HG03558 (cell line): ENCODE data around the gene ARAF.
"Not testable (repeated sequence)": the region's sequence is repeated elsewhere in the genome, so short reads cannot be mapped to it uniquely, and the experiment has no call there.

Experiments used
- ATAC-seq: cut with Tn5 transposase; IDR thresholded peaks from one replicate; pipeline ENCODE4 v1.9.1; 2021; ENCODE audit warnings: moderate number of reproducible peaks; ENCODE audit not compliant: unreplicated experiment; ENCODE audit errors: extremely low read depth

Gene ARAF

DNA sequence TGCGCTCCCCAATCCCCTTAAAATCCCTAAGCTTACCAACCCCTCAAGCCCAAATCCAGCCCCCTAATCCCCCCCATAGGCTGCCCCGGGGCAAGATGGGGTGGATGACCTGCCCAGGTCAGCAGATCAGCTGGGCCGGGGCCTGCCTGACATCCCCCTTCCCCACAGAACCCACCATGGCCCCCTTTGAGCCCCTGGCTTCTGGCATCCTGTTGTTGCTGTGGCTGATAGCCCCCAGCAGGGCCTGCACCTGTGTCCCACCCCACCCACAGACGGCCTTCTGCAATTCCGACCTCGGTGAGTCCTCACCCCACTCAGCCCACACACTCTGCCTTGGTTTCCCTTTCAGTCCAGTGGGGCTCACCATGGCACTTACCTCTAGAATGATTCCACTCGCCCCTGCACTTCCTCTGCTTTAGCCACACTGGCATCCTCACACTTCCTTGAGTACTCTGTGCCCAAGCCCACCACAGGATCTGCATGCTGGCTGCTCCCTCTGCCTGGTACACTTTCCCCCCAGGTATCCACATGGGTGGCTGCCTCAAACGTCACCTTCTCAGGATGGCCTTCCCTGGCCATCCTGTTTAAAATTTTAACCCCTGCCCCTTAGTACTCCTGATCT lies 22.3 kb downstream of the ARAF start:
- ATAC-seq = no peak

DNA sequence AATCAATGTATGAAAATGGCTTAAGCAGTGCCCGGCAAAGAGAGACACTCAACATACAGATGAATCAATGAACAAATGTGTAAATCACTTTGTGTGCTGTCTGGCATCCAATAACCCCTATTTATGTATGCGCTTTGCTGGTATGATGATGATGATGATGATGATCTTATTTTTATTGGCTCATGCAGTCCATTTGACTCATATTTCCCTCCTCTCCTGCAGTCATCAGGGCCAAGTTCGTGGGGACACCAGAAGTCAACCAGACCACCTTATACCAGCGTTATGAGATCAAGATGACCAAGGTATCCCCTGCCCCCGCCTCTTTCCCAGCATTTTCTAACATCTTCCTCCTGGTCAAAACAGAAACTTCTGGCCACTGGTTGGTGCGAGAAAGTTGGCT lies 23.7 kb downstream of the ARAF start:
- no peak for ATAC-seq

DNA sequence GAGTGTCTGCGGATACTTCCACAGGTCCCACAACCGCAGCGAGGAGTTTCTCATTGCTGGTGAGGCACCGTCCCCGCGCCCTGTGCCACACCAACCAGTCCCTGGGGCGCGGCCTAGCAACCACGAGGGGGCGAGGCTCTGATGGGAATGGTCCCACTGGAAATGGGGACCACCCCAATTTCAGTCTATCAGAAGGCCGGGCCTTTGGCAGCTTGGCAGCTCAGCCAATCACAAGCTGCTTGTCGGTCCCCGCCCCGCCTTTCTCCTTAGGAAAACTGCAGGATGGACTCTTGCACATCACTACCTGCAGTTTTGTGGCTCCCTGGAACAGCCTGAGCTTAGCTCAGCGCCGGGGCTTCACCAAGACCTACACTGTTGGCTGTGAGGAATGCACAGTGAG lies 24.3 kb downstream of the ARAF start:
- ATAC-seq = no peak

DNA sequence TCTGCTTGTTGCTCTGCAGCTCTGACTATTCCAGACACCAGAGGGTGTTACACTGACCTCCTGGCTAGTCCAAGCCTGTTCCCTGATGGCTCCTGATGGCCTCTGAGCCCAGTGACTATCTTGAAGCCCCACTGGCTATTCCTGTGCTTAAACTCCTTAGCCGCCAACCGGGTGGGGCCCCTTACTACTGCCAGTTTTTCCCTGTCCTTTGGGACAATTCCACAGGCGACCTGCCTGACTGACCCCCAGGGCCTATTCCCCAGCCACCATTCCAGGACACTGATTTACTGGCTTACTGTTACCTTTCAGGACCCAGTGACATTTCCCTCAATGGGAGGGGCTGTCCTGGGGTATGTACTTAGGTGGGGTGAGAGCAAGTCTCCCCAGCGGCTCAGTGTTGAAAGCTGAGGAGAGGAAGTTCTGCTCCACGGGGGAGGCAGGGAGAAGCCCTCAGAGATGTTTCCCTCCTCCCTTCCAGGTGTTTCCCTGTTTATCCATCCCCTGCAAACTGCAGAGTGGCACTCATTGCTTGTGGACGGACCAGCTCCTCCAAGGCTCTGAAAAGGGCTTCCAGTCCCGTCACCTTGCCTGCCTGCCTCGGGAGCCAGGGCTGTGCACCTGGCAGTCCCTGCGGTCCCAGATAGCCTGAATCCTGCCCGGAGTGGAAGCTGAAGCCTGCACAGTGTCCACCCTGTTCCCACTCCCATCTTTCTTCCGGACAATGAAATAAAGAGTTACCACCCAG lies 25.2 kb downstream of the ARAF start:
- no peak for ATAC-seq

DNA sequence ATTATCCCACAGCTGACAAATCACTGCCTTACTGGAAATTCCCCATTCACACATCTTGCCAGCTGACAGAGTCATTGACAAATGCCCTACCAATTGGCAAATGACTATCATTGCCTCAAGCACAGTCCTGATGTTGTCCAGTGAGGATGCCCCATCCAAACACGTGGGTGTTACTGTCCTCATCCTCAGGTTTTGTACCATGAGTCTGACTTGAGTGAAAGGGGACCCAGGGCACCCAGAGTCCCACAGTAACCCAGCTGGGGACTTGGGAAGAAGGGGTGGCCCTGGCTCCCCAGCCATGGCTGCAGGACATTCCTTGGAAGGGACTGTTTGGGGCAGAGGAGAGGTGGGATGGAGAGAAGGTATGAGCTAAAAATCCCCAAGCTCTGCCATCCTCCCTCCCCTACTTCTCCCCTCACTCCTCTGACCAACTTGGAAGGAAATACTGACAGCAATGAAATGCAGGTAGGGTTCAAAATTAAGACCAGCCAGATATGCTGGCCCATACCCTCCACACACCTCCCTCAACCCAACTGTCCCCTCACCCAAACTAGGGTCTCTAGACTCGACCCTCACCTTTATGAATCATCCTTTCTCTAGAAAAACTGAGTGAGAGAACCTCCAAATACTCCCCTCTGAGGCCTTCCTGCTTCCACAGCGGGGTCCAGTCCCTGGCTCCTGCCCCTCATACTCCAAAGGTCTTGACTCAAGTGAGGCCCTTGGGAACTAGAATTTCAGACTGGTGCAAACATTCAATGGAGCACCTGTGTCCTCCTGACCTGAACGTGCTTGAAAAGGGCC lies 26.3 kb downstream of the ARAF start:
- ATAC-seq = no peak

DNA sequence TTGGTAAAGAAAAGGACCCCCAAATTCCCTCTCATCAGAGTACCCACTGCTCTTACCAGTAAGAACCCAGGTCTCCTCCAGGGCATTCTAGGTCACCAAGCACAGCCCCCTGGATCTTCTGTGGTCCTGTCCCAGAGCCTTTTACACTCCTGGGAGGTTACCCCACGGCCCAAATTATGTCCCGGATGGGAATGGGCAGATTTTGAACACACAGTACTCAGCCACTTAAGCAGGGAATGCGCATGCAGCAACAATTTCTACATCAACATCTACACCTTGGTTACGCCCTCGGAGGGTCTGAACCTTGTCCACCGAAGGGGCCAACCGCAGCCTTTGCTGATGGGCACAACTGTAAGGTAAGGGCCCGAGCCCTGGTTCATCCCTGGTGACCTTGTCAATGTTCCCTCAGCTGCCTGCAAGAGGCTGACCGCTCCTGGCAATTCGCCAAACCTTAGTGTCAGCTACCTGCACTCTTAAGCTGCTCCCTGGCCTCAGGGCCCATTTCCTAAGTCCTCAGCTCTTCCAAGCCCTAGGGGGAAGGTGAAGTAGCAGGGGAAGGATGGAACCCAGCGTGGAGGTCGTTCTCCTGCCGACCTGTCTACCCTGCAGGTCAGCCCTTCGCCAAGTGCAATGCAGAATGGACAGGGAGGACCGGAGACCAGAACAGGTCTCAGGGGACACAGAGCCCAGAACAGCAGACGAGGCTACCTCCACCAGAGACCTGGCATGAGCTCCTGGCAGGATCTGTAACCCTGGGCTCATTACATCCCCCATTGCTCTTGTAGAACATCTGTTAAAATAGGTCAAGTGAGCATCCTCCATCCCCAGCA lies 27.1 kb downstream of the ARAF start:
- ATAC-seq = no peak

DNA sequence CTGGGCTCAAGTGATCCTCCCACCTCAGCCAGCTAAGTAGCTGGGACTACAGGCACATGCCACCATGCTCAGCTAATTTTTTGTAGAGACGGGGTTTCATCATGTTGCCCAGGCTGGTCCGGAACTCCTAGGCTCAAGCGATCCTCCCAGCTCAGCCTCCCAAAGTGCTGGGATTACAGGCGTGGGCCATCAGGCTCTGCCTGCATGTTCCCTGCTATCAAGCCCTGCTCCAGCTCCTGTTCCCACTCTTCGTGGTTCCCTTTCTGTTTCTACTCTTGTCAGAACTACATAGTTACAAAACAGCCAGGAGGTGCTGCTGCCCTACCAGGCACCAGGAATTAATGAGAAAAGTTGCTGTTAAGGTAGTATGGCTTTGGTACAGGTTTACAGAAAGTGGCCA lies 30.0 kb downstream of the ARAF start:
- ATAC-seq = no peak

DNA sequence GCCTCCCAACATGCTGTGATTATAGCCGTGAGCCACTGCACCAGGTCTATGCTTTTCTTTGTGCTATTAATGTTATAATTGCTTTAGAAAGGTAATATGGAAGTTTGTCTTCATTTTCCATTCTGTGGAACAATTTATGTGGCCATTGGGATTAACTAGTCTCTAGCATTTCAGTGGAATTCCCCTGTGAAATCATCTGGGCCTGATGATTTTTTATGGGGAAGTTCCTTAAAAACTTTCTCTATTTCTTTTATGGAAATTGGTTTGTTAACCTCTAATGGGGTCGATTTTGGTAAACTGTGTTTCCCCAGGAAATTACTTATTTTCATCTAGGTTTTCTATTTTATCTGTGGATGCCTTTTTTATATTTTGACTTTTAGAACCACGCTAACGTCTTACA lies 32.5 kb downstream of the ARAF start:
- no peak for ATAC-seq

DNA sequence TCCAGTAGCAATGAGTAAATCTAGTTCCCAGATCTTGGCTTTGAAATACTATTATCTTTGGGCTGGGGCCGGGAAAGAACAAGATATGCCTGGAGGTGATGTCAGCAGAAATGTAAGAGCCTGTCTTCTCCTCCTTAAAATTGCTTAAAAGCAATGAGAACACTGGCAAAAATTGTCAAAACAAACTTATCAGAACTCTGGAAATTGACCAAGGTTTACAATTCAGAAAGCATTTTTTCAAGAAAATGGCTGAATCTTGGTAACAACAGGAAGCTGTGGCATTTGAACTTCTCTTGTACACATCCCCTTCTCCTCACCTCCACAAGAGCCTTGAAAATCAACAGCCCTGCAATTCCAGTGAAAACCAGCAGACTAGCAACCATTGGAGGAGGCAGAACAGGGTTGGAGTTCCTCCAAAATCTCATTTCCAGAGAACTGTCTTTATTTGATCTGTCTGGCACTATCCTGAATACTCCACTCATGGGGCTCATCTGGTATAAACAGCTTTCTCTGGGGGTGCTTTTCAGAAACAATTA lies 34.8 kb downstream of the ARAF start:
- ATAC-seq = no peak

DNA sequence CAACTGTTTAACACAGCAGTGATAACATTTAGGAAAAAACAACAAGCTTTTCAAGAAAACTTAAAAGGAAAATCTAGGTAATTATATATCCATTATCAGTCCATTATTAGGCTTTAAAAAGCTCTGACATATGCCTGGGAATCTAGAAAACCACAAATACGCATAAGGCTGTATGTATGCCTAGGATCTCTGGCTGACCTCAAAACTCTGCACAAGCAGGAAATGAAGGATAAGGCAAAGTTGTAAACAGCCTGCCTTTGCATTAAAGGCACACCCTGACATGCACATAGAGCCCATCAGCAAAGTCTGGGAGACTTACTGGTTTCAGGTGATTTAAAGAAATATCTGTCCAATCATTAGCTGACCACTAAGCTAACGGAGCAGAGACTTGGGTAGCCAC lies 35.3 kb downstream of the ARAF start:
- no peak for ATAC-seq

DNA sequence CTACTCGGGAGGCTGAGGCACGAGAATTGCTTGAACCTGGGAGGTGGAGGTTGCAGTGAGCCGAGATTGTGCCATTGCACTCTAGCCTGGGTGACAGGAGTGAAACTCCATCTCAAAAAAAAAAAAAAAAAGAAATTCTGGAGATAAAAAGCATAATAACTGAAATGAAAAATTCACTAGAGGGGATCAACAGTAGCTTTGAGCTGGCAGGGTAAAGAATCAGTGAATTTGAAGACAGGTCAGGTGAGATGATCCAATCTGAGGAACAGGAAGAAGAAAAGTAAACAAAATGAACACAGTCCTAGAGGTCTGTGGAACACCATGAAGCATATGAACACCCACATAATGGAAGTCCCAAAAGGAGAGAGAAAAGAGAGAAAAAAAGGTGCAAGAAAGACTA lies 36.2 kb downstream of the ARAF start:
- no peak for ATAC-seq

DNA sequence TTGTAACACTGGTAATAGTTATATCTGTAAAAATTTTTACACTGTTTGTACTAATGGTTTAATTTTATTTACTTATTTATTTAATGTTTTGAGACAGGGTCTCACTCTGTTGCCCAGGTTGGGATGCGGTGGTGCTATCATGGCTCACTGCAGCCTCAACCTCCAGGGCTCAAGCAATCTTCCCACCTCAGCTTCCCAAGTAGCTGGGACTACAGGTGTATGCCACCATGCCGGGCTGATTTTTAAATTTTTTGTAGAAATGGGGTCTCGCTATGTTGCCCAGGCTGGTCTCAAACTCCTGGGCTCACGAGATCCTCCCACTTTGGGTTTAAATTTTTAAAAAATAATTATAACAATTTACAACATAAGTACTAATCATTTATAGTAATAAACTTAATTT lies 42.1 kb downstream of the ARAF start:
- ATAC-seq = not testable (repeated sequence)

DNA sequence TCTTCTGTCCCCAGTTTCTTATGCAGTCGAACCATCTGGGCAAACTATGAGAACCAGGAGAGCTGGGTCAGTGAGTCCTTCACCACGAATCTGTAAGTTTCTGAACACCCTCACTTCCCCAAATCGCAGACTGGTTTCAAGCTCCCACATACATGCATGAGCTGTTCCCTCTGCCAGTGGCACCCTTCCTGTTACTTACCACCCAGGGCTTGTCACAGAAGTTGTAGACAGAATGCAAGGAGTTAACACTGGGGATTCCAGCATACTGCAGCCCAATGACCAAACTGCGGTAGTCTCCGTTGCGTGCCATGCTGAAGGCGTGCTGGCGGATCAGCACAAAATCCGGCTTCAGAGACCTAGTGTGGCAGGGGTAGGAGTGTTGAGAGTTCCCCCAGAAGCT lies 44.0 kb downstream of the ARAF start:
- ATAC-seq = no peak

DNA sequence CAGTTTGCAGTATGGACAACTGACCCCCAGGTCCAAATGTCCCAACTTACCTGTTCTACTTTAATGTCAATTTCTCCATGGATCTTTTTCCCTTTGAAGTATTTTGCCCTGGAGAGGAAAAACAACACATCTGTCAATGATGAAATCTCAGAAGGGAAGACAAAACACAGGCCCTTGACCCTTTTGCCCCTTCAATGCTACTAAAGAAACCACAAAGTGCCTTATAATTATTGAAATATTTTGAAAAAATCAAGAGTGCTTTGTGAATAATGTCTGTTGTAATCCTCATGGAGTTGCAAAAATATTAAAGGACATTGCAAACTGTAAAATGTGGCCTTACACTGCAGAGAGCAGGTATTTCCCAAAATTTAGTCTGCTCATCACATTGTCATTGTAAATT lies 46.1 kb downstream of the ARAF start:
- no peak for ATAC-seq

DNA sequence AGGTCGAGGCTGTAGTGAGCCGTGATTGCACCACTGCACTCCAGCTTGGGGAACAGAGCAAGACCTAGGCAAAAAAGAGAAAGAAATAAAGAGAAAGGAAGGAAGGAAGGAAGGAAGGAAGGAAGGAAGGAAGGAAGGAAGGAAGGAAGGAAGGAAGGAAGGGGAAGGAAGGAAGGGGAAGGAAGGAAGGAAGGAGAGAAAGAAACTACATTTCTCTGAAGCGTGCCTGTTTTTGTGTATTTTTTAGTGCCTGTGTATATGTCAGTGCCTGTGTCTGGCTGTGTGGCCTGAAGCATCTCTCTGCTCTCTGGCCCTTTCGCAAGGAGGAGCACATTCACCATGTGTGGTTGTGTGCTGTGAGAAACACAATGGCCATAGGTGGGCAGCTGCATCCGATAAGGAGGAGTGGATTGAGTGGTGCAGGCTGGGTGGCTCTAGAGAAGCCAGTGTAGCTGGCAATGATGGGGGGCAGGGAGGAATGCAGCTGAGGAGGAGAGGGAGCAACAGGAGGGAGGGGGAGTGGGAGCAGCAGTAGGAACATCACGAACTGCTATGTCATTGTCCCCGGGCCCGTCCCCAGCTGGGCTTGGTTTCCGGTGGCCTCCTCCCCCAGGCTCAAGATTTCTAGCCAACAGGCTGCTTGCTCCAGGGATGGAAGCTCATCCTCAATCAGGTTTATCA lies 47.3 kb downstream of the ARAF start:
- no peak for ATAC-seq

DNA sequence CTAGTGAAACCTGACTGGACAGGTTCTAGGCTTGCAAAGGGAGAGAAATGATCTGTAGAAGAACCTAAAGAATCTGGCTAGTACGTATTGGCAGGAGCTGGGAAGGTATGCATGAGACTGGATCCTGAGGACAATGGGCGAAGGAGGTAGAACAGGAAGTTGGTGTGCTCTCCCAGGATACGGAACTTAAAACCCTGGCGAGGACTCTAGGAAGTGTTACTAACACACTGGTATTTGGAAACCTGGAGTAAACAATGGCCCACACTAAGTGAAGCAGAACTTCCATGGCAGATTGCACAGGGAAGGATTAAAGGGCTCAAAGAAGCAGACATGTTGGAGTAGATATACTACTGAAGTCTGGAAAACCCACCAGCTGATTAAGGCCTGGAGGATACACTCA lies 49.5 kb downstream of the ARAF start:
- ATAC-seq = no peak

DNA sequence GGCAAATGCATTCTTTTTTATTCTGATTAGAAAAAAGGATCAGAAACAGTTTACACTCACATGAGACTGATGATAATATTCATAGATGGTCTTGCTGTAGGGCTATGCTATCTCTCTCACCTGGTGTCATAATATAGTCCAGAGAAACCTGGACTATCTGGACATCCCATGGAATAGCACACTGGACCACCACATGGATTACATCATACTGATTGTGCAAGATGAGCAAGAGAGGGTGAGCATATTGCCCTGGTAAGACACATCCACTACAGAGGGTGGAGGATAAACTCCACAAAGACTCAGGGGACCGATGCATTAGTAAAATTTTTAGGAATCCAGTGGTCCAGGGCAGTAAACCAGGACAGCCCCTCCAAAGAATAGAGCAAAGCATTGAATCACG lies 50.5 kb downstream of the ARAF start:
- ATAC-seq = no peak

DNA sequence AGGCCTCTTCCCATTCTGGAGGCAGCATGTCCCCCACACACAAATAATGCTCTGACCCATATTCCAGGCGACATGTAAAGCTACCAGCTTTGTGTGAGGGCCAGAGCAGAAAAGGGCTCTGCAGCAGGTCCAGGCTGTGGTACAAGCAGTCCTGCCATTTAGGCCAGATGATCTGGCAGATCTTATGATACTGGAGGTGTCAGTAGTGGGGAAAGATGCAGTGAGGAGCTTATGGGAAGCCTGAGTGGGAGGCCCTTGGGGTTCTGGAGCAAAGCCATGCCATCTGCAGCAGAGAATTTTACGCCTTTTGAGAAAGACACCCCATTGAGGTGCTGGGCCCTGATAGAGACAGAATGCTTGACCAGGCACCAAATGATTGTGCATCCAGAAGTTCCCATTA lies 50.9 kb downstream of the ARAF start:
- ATAC-seq = no peak

DNA sequence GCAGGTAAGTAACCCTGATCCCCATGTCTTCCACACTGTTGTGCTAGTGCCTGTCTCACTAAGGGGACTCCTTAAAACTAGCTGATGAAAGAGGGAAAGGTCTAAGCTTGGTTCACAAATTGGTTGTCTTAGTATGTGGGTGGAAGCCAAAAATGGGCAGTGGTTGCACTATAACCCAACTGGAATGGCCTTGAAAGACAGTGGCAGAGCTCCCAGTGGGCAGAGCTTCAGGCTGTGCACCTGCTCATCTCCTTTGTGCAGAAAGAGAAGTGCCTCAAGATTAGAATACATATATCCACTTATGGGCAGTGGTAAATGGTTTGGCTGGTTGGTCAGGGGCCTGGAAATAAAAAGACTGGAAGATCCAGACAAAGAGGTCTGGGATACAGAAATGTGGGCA lies 51.4 kb downstream of the ARAF start:
- ATAC-seq = no peak

DNA sequence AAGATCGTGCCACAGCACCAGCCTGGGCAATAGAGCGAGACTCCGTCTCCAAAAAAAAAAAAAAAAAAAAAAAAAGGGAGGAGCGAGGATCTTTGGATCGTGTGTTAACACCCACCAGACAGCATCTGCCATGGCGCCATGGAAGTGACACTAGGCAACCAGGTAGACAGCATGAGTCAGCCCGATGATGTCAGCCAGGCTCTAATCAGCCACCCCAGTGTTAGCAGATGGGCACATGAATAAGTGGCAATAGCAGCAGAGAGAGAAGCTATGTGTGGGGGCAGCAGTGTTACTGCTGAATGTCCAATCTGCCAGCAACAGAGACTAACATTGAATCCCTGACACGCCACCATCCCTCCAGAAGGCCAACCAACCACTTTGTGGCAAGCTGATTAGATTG lies 52.1 kb downstream of the ARAF start:
- ATAC-seq = no peak
